CD8-positive, alpha-beta memory T cell (primary cell): Measurements from ENCODE around the gene GRK2. TPM values are rescaled to one million over a fixed set of nuclear protein-coding genes. Genes with fewer than 3 reads are reported as not detected.

Experiments used
- CTCF ChIA-PET: fragments of 350-600 bp; sonication (Branson Sonifier 250); formaldehyde crosslinking; loops from one replicate; lab custom pipeline; 2021; ENCODE audit warnings: antibody characterized with exemption; lab: Charles Lee
- POLR2A ChIA-PET: fragments of 350-600 bp; sonication (Branson Sonifier 250); formaldehyde crosslinking; loops from one replicate; lab custom pipeline; 2021; ENCODE audit warnings: antibody characterized with exemption; lab: Charles Lee
- DNase-seq, 5 donors: peaks; one replicate each; pipeline versions ENCODE4 v3.0.0 to v3.0.0-alpha.2; 2020 to 2022; ENCODE audit warnings: mixed read lengths in 1 of 5
- H3K27ac ChIP-seq: one replicate; pipeline ENCODE4 v1.7.0; 2013; ENCODE audit warnings: low read depth, mild to moderate bottlenecking, low read length, moderate library complexity
- H3K27me3 ChIP-seq: 2 replicates; pipeline ENCODE4 v1.7.0; 2013; ENCODE audit warnings: low read length, mild to moderate bottlenecking; ENCODE audit not compliant: insufficient read depth, poor library complexity, severe bottlenecking
- H3K36me3 ChIP-seq: 2 replicates; pipeline ENCODE4 v1.7.0; 2013; ENCODE audit warnings: mild to moderate bottlenecking, low read length, moderate library complexity; ENCODE audit not compliant: insufficient read depth
- H3K4me1 ChIP-seq: 2 replicates; pipeline ENCODE4 v1.7.0; 2013; ENCODE audit warnings: mild to moderate bottlenecking, low read length, moderate library complexity; ENCODE audit not compliant: insufficient read depth
- H3K4me3 ChIP-seq: 2 replicates; pipeline ENCODE4 v1.7.0; 2013; ENCODE audit warnings: mild to moderate bottlenecking, low read length
- H3K9me3 ChIP-seq: 2 replicates; pipeline ENCODE4 v1.7.0; 2013; ENCODE audit warnings: mild to moderate bottlenecking, low read length
- H3K27ac Mint-ChIP-seq, 8 donors: one replicate each; pipeline ENCODE4 v1.8.0; 2020 to 2021; ENCODE audit warnings: mixed read lengths in 8 of 8, mild to moderate bottlenecking in 6 of 8, inconsistent platforms in 3 of 8, moderate library complexity in 3 of 8
- H3K27me3 Mint-ChIP-seq, 2 donors: one replicate each; pipeline ENCODE4 v1.8.0; 2020 to 2021; ENCODE audit warnings: mixed read lengths in 2 of 2, mild to moderate bottlenecking in 1 of 2, moderate library complexity in 1 of 2
- H3K36me3 Mint-ChIP-seq, 3 donors: one replicate each; pipeline ENCODE4 v1.8.0; 2020 to 2021; ENCODE audit warnings: mixed read lengths in 3 of 3, inconsistent platforms in 1 of 3, mild to moderate bottlenecking in 1 of 3
- H3K4me1 Mint-ChIP-seq, 3 donors: one replicate each; pipeline ENCODE4 v1.8.0; 2020 to 2021; ENCODE audit warnings: mixed read lengths in 3 of 3, inconsistent platforms in 1 of 3, mild to moderate bottlenecking in 1 of 3
- H3K4me3 Mint-ChIP-seq, 7 donors: one replicate each; pipeline ENCODE4 v1.8.0; 2020 to 2021; ENCODE audit warnings: mixed read lengths in 7 of 7, mild to moderate bottlenecking in 6 of 7, moderate library complexity in 4 of 7, inconsistent platforms in 2 of 7
- H3K9me3 Mint-ChIP-seq, 5 donors: one replicate each; pipeline ENCODE4 v1.8.0; 2020 to 2022; ENCODE audit warnings: mixed read lengths in 5 of 5, mild to moderate bottlenecking in 3 of 5, moderate library complexity in 2 of 5, inconsistent platforms in 1 of 5
- polyA plus RNA-seq: library from polyadenylated mRNA; unstranded; fragments of 300-500 nt; fragmentation: Illumina TruSeq; gene quantifications from one replicate; pipeline ENCODE4 v1.2.3, GENCODE V29; 2021
- total RNA-seq, 2 experiments: library from RNA; stranded (reverse); gene quantifications; one replicate each; pipeline ENCODE4 v1.2.3, GENCODE V29; 2021

Gene GRK2
- total and polyA plus RNA-seq, 3 experiments from 2014 or later, result 69.9 to 246 (median 237) TPM

DNA sequence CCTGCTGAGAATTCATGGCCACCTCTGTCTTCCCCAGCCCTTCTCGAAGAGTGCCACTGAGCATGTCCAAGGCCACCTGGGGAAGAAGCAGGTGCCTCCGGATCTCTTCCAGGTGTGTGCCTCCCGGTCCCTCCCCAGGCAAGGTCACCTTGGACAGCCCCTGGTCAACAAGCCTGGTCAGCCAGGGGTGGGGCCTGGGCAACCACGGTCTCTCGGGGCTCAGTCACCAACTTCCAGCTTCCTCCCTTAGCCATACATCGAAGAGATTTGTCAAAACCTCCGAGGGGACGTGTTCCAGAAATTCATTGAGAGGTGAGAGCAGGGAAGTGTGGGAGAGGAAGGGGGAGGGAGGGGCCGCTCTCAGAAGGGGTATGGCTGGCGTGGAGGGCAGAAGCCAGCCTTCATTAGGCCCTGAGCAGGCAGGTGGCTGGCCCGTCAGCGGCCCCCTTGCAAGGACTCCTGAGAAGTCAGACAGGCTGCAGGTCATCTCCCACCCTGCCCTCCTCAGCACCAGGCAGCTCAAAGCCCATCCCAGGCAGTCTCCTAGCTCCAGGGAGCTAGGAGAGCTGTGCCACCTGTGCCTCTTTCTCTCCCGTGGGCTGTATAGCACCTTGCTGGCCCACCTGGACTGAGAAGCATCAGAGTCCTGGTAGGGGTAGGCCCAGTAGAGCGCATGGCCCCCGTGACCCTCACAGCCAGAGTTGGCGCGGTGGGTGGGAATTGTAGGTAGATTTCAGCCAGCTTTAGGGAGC is 13.5 kb downstream of the GRK2 start:
- Mint-ChIP-seq H3K4me1 (peaks cover 45 to 64% (median 48%) of the 10 kb centered on the region in 3 donors), H3K9me3 (peaks cover 0 to 2% (median 0%) of the 10 kb centered on the region in 5 donors), H3K27me3 (no peaks in the 10 kb centered on the region), H3K27ac (peak overlapping the region; percentile 71 to 99 (median 95)), H3K4me3 (peak overlapping the region in 3 of 7 donors; percentile 19 to 68 (median 45)), H3K36me3 (peaks cover 0 to 80% (median 6%) of the 10 kb centered on the region in 3 donors)
- H3K27ac ChIP-seq, result peak overlapping the region; percentile 68
- no peaks in the 10 kb centered on the region for H3K27me3 ChIP-seq
- H3K9me3 ChIP-seq, result no peaks in the 10 kb centered on the region
- DNase-seq, result peak in 1 of 5 donors; percentile 39
- ChIA-PET CTCF (interaction anchor here (0.7 to 3.5 kb wide), 5 partner anchors 8 to 38 kb away, joined by 3 to 33 read pairs (median 4); partner anchors contain the start of gene ANKRD13D), POLR2A (interaction anchor here (0.9 to 2.5 kb wide), 5 partner anchors 8 to 14 kb away, joined by 3 to 9 read pairs (median 4); no protein-coding TSS in a partner anchor)
- H3K4me1 ChIP-seq, result peaks cover 76% of the 10 kb centered on the region
- peaks cover 73% of the 10 kb centered on the region for H3K36me3 ChIP-seq
- H3K4me3 ChIP-seq, result no peak overlapping the region

DNA sequence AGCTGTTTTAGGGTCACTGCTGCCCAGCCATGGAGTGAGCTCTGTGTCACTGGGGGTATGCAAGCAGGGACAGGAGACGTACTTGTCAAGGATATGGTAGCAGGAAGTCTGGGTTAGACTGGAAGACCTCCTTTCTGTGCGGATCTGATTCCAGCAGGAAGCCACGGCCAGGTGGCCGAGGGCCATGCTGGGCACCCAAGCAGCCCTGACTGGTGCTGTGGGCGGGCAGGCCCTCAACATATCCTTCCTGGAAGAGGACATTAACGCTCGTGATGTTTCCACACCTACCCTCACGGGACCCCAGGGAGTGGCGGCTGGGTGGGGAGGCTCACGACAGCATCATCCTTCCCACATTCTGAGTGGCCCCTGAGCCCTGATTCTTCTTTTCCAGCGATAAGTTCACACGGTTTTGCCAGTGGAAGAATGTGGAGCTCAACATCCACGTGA is 14.1 kb downstream of the GRK2 start:
- Mint-ChIP-seq H3K27me3 (no peaks in the 10 kb centered on the region), H3K36me3 (peaks cover 0 to 84% (median 6%) of the 10 kb centered on the region in 3 donors), H3K4me3 (peak overlapping the region in 2 of 7 donors; percentile 19 to 68), H3K4me1 (peaks cover 42 to 64% (median 48%) of the 10 kb centered on the region in 3 donors), H3K9me3 (peaks cover 0 to 2% (median 0%) of the 10 kb centered on the region in 5 donors), H3K27ac (peak overlapping the region; percentile 63 to 99 (median 81))
- peaks cover 73% of the 10 kb centered on the region for H3K36me3 ChIP-seq
- no peaks in the 10 kb centered on the region for H3K27me3 ChIP-seq
- peak in 1 of 5 donors; percentile 23 for DNase-seq
- POLR2A ChIA-PET, result interaction anchor here (0.6 to 2.5 kb wide), 5 partner anchors 9 to 158 kb away, joined by 3 to 9 read pairs (median 4); partner anchors contain the start of gene GRK2
- H3K4me3 ChIP-seq, result no peak overlapping the region
- H3K4me1 ChIP-seq, result peaks cover 74% of the 10 kb centered on the region
- no peaks in the 10 kb centered on the region for H3K9me3 ChIP-seq
- CTCF ChIA-PET, result interaction anchor here (0.7 to 1.2 kb wide), 3 partner anchors 13 to 239 kb away, joined by 3 to 4 read pairs (median 3); no protein-coding TSS in a partner anchor
- no peak overlapping the region for H3K27ac ChIP-seq

GRCh38 chr11:67280788-67281551 is 14.7 kb downstream of the GRK2 start:
- ChIA-PET POLR2A (interaction anchor here (0.6 to 2.5 kb wide), 5 partner anchors 10 to 158 kb away, joined by 3 to 9 read pairs (median 4); partner anchors contain the start of gene GRK2), CTCF (interaction anchor here (0.7 to 0.8 kb wide), 2 partner anchors 37 to 238 kb away, joined by 3 read pairs; no protein-coding TSS in a partner anchor)
- Mint-ChIP-seq H3K4me1 (peaks cover 40 to 62% (median 42%) of the 10 kb centered on the region in 3 donors), H3K27me3 (no peaks in the 10 kb centered on the region), H3K27ac (peak overlapping the region in 4 of 8 donors; percentile 72 to 99 (median 86)), H3K4me3 (no peak overlapping the region), H3K36me3 (peaks cover 0 to 83% (median 6%) of the 10 kb centered on the region in 3 donors), H3K9me3 (peaks cover 0 to 2% (median 0%) of the 10 kb centered on the region in 5 donors)
- no peaks in the 10 kb centered on the region for H3K9me3 ChIP-seq
- peaks cover 74% of the 10 kb centered on the region for H3K4me1 ChIP-seq
- no peak overlapping the region for H3K4me3 ChIP-seq
- peaks cover 67% of the 10 kb centered on the region for H3K36me3 ChIP-seq
- H3K27me3 ChIP-seq, result no peaks in the 10 kb centered on the region
- peak in 1 of 5 donors; percentile 46 for DNase-seq
- no peak overlapping the region for H3K27ac ChIP-seq

DNA sequence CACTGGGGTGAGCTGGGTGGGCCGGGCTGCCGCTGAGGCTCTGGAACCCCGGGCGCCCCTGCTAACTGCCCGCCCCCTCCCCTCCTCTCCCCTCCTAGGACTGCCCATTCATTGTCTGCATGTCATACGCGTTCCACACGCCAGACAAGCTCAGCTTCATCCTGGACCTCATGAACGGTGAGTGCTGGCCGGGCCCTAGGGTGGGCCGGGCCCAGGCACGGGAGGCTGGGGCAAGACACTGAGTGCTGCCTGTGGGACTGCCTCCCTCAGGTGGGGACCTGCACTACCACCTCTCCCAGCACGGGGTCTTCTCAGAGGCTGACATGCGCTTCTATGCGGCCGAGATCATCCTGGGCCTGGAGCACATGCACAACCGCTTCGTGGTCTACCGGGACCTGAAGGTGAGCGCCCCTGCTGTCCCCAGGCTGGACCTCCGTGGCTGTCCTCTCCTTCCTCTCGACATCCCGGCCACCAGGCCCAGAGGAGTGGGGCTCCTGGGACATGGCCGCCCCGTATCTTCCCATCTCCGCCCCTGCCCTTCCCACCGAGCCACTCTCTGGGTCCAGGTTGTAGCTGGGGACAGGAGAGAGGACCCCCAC is 15.4 kb downstream of the GRK2 start:
- Histone ChIP-seq H3K36me3 (peaks cover 65% of the 10 kb centered on the region), H3K27ac (no peak overlapping the region)
- H3K36me3 Mint-ChIP-seq, result peaks cover 0 to 84% (median 6%) of the 10 kb centered on the region in 3 donors

GRCh38 chr11:67282155-67282875 is 16.0 kb downstream of the GRK2 start:
- Histone ChIP-seq H3K4me1 (peaks cover 74% of the 10 kb centered on the region), H3K9me3 (no peaks in the 10 kb centered on the region), H3K4me3 (no peak overlapping the region), H3K27ac (no peak overlapping the region), H3K27me3 (no peaks in the 10 kb centered on the region), H3K36me3 (peaks cover 71% of the 10 kb centered on the region)
- H3K27me3 Mint-ChIP-seq, result no peaks in the 10 kb centered on the region
- peaks cover 40 to 62% (median 40%) of the 10 kb centered on the region in 3 donors for H3K4me1 Mint-ChIP-seq
- POLR2A ChIA-PET, result interaction anchor here (15.0 kb wide), 1 partner anchor 10 kb away, joined by 283 read pairs; the partner anchor contains the start of gene GRK2
- H3K36me3 Mint-ChIP-seq, result peaks cover 0 to 86% (median 6%) of the 10 kb centered on the region in 3 donors
- peak overlapping the region in 4 of 7 donors; percentile 16 to 56 (median 35) for H3K4me3 Mint-ChIP-seq
- H3K27ac Mint-ChIP-seq, result peak overlapping the region in 6 of 8 donors; percentile 63 to 97 (median 80)
- no peaks in the 10 kb centered on the region for H3K9me3 Mint-ChIP-seq
- peak in 1 of 5 donors; percentile 47 for DNase-seq
- CTCF ChIA-PET, result interaction anchor here (0.8 to 2.3 kb wide), 3 partner anchors 10 to 20 kb away, joined by 3 to 12 read pairs (median 3); no protein-coding TSS in a partner anchor

More for the DNA sequence above, 15.4 kb downstream of the GRK2 start:
- CTCF ChIA-PET, result interaction anchor here (0.8 to 2.3 kb wide), 2 partner anchors 10 to 13 kb away, joined by 3 to 12 read pairs; no protein-coding TSS in a partner anchor
- H3K4me1 Mint-ChIP-seq, result peaks cover 40 to 62% (median 40%) of the 10 kb centered on the region in 3 donors
- H3K4me3 Mint-ChIP-seq, result no peak overlapping the region
- H3K27me3 ChIP-seq, result no peaks in the 10 kb centered on the region
- no peak overlapping the region for H3K4me3 ChIP-seq
- no peaks in the 10 kb centered on the region for H3K27me3 Mint-ChIP-seq
- H3K9me3 Mint-ChIP-seq, result peaks cover 0 to under 1% (median 0%) of the 10 kb centered on the region in 5 donors
- POLR2A ChIA-PET, result interaction anchor here (15.0 kb wide), 1 partner anchor 9 kb away, joined by 283 read pairs; the partner anchor contains the start of gene GRK2
- H3K4me1 ChIP-seq, result peaks cover 74% of the 10 kb centered on the region
- DNase-seq, result peak in 2 of 5 donors; percentile 0 to 38
- H3K9me3 ChIP-seq, result no peaks in the 10 kb centered on the region
- H3K27ac Mint-ChIP-seq, result peak overlapping the region in 4 of 8 donors; percentile 54 to 97 (median 78)

GRCh38 chr11:67282876-67283371 is 16.7 kb downstream of the GRK2 start:
- Mint-ChIP-seq H3K4me3 (no peak overlapping the region), H3K27me3 (no peaks in the 10 kb centered on the region), H3K36me3 (peaks cover 0 to 82% (median 6%) of the 10 kb centered on the region in 3 donors), H3K4me1 (peaks cover 40 to 62% (median 40%) of the 10 kb centered on the region in 3 donors), H3K27ac (peak overlapping the region in 6 of 8 donors; percentile 63 to 97 (median 80)), H3K9me3 (no peaks in the 10 kb centered on the region)
- Histone ChIP-seq H3K4me3 (no peak overlapping the region), H3K4me1 (peaks cover 74% of the 10 kb centered on the region), H3K9me3 (no peaks in the 10 kb centered on the region), H3K27me3 (no peaks in the 10 kb centered on the region), H3K36me3 (peaks cover 72% of the 10 kb centered on the region), H3K27ac (no peak overlapping the region)
- ChIA-PET CTCF (interaction anchor here (0.7 to 2.3 kb wide), 6 partner anchors 11 to 69 kb away, joined by 3 to 12 read pairs (median 3); no protein-coding TSS in a partner anchor), POLR2A (interaction anchor here (1.1 to 15.0 kb wide), 2 partner anchors 10 kb away, joined by 3 to 283 read pairs; partner anchors contain the start of gene GRK2)
- DNase-seq, result peak in 1 of 5 donors; percentile 40
